ENCODE data around the gene CDR2L. TPM values are rescaled to one million over a fixed set of nuclear protein-coding genes. Genes with fewer than 3 reads are reported as not detected.

CDR2L gene
- total RNA-seq, 2 experiments from 2014 or later = 0.08 TPM; not detected in 1

GRCh38 chr17:74962622-74963394 is 24.6 kb upstream of the CDR2L start:
- Histone ChIP-seq H3K9me3 (ENCODE audit: control insufficient read depth in 1 of 2, insufficient read depth in 1 of 2, low read length in 2 of 2) (no peaks in the 10 kb centered on the region), H3K36me3 (ENCODE audit: insufficient read depth, low read length) (no peaks in the 10 kb centered on the region), H3K4me1 (ENCODE audit: insufficient read depth, low read length) (peaks cover 17% of the 10 kb centered on the region), H3K4me3 (ENCODE audit: low read length) (no peak overlapping the region), H3K27ac (ENCODE audit: low read depth in 1 of 2, low read length in 2 of 2) (no peak overlapping the region), H3K27me3 (ENCODE audit: control insufficient read depth in 1 of 2, insufficient read depth in 2 of 2, low read length in 2 of 2) (no peaks in the 10 kb centered on the region)
- no peak for TF ChIP-seq CTCF (IDR thresholded peaks at IDR 0.05)
- Mint-ChIP-seq H3K4me3 (no peak overlapping the region), H3K27ac (no peak overlapping the region), H3K9me3 (no peaks in the 10 kb centered on the region), H3K36me3 (ENCODE audit: low read depth) (no peaks in the 10 kb centered on the region), H3K27me3 (no peaks in the 10 kb centered on the region), H3K4me1 (ENCODE audit: low read depth) (peaks cover 4% of the 10 kb centered on the region)
- intact Hi-C loops (cut with DNase I, micrococcal nuclease) = loop anchor here (1.0 to 10.0 kb wide), 4 partner anchors 49 to 212 kb away; partner anchors contain the start of genes ATP5PD (in 2 of the 2), KCTD2 (in 2 of the 2) and MRPL58 (in 1 of the 2)
- CTCF ChIA-PET = interaction anchor here (1.4 to 4.5 kb wide), 8 partner anchors 9 to 239 kb away, joined by 3 to 51 read pairs (median 10); partner anchors contain the start of genes CDR2L, HID1, KCTD2 and MRPL58
- no peak for ATAC-seq (ENCODE audit: poor library complexity)
- POLR2A ChIA-PET = interaction anchor here (1.0 to 2.2 kb wide), 6 partner anchors 10 to 243 kb away, joined by 3 to 11 read pairs (median 4); partner anchors contain the start of genes NT5C and NUP85
- DNase-seq = no peak

GRCh38 chr17:74963656-74964055 is 23.8 kb upstream of the CDR2L start:
- peaks cover 12% of the 10 kb centered on the region for H3K4me1 ChIP-seq (ENCODE audit: insufficient read depth, low read length)
- no peaks in the 10 kb centered on the region for H3K9me3 Mint-ChIP-seq
- H3K36me3 ChIP-seq (ENCODE audit: insufficient read depth, low read length) = no peaks in the 10 kb centered on the region
- TF ChIP-seq CTCF (IDR thresholded peaks at IDR 0.05) = no peak
- H3K27me3 Mint-ChIP-seq = no peaks in the 10 kb centered on the region
- POLR2A ChIA-PET = no interaction called here
- ATAC-seq (ENCODE audit: poor library complexity) = no peak
- no peaks in the 10 kb centered on the region for H3K36me3 Mint-ChIP-seq (ENCODE audit: low read depth)
- H3K27ac ChIP-seq (ENCODE audit: low read depth in 1 of 2, low read length in 2 of 2) = no peak overlapping the region
- no peak for DNase-seq
- peaks cover 4% of the 10 kb centered on the region for H3K4me1 Mint-ChIP-seq (ENCODE audit: low read depth)
- no peaks in the 10 kb centered on the region for H3K9me3 ChIP-seq (ENCODE audit: control insufficient read depth in 1 of 2, insufficient read depth in 1 of 2, low read length in 2 of 2)
- H3K27me3 ChIP-seq (ENCODE audit: control insufficient read depth in 1 of 2, insufficient read depth in 2 of 2, low read length in 2 of 2) = no peaks in the 10 kb centered on the region
- no peak overlapping the region for H3K4me3 Mint-ChIP-seq
- H3K4me3 ChIP-seq (ENCODE audit: low read length) = no peak overlapping the region
- CTCF ChIA-PET = interaction anchor here (4.5 kb wide), 1 partner anchor 48 kb away, joined by 51 read pairs; the partner anchor contains the start of gene MRPL58
- intact Hi-C loops (cut with DNase I, micrococcal nuclease) = loop anchor here (5.0 to 10.0 kb wide), 3 partner anchors 84 to 211 kb away; partner anchors contain the start of genes ATP5PD (in 2 of the 2) and KCTD2 (in 2 of the 2)
- no peak overlapping the region for H3K27ac Mint-ChIP-seq

- no peak overlapping the region for H3K27ac Mint-ChIP-seq
- Histone ChIP-seq H3K36me3 (ENCODE audit: insufficient read depth, low read length) (no peaks in the 10 kb centered on the region), H3K4me3 (ENCODE audit: low read length) (no peak overlapping the region), H3K4me1 (ENCODE audit: insufficient read depth, low read length) (peaks cover 12% of the 10 kb centered on the region), H3K9me3 (ENCODE audit: control insufficient read depth in 1 of 2, insufficient read depth in 1 of 2, low read length in 2 of 2) (no peaks in the 10 kb centered on the region), H3K27ac (ENCODE audit: low read depth in 1 of 2, low read length in 2 of 2) (no peak overlapping the region), H3K27me3 (ENCODE audit: control insufficient read depth in 1 of 2, insufficient read depth in 2 of 2, low read length in 2 of 2) (no peaks in the 10 kb centered on the region)
- no peaks in the 10 kb centered on the region for H3K9me3 Mint-ChIP-seq
- ChIA-PET POLR2A (no interaction called here), CTCF (interaction anchor here (4.5 kb wide), 1 partner anchor 48 kb away, joined by 51 read pairs; the partner anchor contains the start of gene MRPL58)
- DNase-seq (no peak), ATAC-seq (ENCODE audit: poor library complexity) (no peak)
- intact Hi-C loops (cut with DNase I, micrococcal nuclease) = loop anchor here (5.0 to 10.0 kb wide), 3 partner anchors 83 to 210 kb away; partner anchors contain the start of genes ATP5PD (in 2 of the 2) and KCTD2 (in 2 of the 2)
- no peaks in the 10 kb centered on the region for H3K27me3 Mint-ChIP-seq
- no peaks in the 10 kb centered on the region for H3K36me3 Mint-ChIP-seq (ENCODE audit: low read depth)
- H3K4me1 Mint-ChIP-seq (ENCODE audit: low read depth) = peaks cover 4% of the 10 kb centered on the region
- TF ChIP-seq CTCF (IDR thresholded peaks at IDR 0.05) = no peak
- H3K4me3 Mint-ChIP-seq = no peak overlapping the region
Observed at GRCh38 chr17:74964246-74964761, 23.1 kb upstream of the CDR2L start.
